Vagina (tissue), 2 donors: ENCODE data around the gene H19.

ENCODE experiments used
- POLR2AphosphoS5 ChIP-seq, 2 donors: sonication (generic); formaldehyde crosslinking; IDR thresholded peaks; one replicate each; pipeline ENCODE4 v1.9.0; 2017; ENCODE audit warnings: antibody characterized with exemption in 2 of 2, mild to moderate bottlenecking in 2 of 2, low read depth in 1 of 2; ENCODE audit not compliant: insufficient read depth in 1 of 2
- TF ChIP-seq, protein P1 (sequence below), 3 experiments: fragments of 450-650 bp in 2 of 3; fragments of 200-600 bp in 1 of 3; sonication (generic) in 1 of 3; IDR thresholded peaks; one replicate each; pipeline ENCODE4 v1.5.1; 2017 to 2019; ENCODE audit warnings: antibody characterized with exemption in 3 of 3, mild to moderate bottlenecking in 2 of 3, moderate library complexity in 2 of 3

DNA sequence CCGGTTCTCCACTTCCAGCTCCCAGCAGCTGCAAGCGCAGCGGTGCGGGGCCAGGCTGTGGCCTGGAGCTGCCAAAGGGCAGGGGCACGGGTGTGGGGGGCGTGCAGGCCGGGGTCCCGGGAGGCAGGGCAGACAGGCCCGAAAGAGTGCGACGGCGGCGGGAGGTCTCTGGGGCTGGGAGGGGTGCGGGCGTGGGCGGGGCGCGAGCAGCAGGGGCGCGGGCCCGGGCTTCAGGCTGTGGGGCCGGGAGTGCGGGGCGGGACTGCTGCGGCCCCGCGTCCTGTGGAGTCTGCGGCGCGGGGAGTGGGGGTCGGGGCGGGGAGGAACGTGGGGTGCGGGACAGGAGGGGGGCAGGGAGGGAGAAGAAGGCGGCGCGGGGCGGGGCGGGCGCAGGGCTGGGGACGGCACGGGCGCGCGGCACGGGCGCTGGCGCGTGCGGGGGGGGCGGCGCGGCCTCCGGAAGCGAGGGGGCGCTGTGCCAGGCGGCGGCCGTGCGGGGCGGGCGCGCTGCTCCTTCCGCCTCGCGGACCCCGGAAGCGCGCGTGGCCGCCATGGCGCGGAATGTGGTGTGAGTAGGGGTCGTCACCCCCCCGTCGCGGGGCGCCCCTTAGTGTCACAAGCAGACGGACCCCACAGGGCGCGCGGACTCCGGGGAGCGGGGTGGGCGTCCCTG lies 50.7 kb downstream of the H19 start, which contains the start of gene MRPL23:
- TF ChIP-seq, protein P1, sequence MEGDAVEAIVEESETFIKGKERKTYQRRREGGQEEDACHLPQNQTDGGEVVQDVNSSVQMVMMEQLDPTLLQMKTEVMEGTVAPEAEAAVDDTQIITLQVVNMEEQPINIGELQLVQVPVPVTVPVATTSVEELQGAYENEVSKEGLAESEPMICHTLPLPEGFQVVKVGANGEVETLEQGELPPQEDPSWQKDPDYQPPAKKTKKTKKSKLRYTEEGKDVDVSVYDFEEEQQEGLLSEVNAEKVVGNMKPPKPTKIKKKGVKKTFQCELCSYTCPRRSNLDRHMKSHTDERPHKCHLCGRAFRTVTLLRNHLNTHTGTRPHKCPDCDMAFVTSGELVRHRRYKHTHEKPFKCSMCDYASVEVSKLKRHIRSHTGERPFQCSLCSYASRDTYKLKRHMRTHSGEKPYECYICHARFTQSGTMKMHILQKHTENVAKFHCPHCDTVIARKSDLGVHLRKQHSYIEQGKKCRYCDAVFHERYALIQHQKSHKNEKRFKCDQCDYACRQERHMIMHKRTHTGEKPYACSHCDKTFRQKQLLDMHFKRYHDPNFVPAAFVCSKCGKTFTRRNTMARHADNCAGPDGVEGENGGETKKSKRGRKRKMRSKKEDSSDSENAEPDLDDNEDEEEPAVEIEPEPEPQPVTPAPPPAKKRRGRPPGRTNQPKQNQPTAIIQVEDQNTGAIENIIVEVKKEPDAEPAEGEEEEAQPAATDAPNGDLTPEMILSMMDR (IDR thresholded peaks at IDR 0.05), result no peak
- no peak for TF ChIP-seq POLR2AphosphoS5 (IDR thresholded peaks at IDR 0.05; ENCODE audit: insufficient read depth in 1 of 2, low read depth in 1 of 2)
